Ovary (tissue), 9 donors: ENCODE data around the gene CUBN. TPM values are rescaled to one million over a fixed set of nuclear protein-coding genes. Genes with fewer than 3 reads are reported as not detected.

ENCODE experiments used
- DNase-seq, 5 donors: peaks; one replicate each; pipeline ENCODE4 v3.0.0-alpha.2; 2019 to 2020
- H3K27ac ChIP-seq, 2 donors: fragments of 200-600 bp; one replicate each; pipeline versions ENCODE4 v1.5.1 to v1.8.0; 2019 to 2022
- H3K27me3 ChIP-seq: fragments of 200-600 bp; one replicate; pipeline ENCODE4 v1.8.0; 2022
- H3K36me3 ChIP-seq: fragments of 200-600 bp; sonication (generic); one replicate; pipeline ENCODE4 v1.5.1; 2019
- H3K4me1 ChIP-seq: one replicate; pipeline ENCODE4 v1.8.1; 2013; ENCODE audit warnings: mild to moderate bottlenecking, moderate library complexity; ENCODE audit not compliant: insufficient read depth
- H3K4me3 ChIP-seq: fragments of 200-600 bp; sonication (generic); one replicate; pipeline ENCODE4 v1.5.1; 2017
- H3K9me3 ChIP-seq, 2 donors: fragments of 200-600 bp in 1 of 2; sonication (generic) in 1 of 2; one replicate each; pipeline versions ENCODE4 v1.5.1 to v1.8.1; 2013 to 2019; ENCODE audit warnings: mild to moderate bottlenecking in 1 of 2, moderate library complexity in 1 of 2
- EP300 ChIP-seq: sonication (generic); formaldehyde crosslinking; IDR thresholded peaks from one replicate; pipeline ENCODE4 v1.6.1; 2017; ENCODE audit warnings: antibody characterized with exemption
- POLR2A ChIP-seq: fragments of 450-650 bp; IDR thresholded peaks from one replicate; pipeline ENCODE4 v1.6.1; 2017; ENCODE audit warnings: antibody characterized with exemption, mild to moderate bottlenecking, moderate library complexity
- WGBS, 3 donors: extraction: QIAGEN DNeasy Blood & Tissue Kit in 1 of 3; methylation state at CpG; one replicate each; pipeline versions ENCODE4 v1.1.5 to v1.1.7; 2013 to 2017; 5-methylcytosine and 5-hydroxymethylcytosine counted together
- intact Hi-C, 4 donors: fragments of 100-400 bp; cut with DNase I; formaldehyde crosslinking; loops; one replicate each; pipeline versions ENCODE4 v1.11.0 to v1.15.1; 2022 to 2023
- polyA plus RNA-seq, 2 donors: library from polyadenylated mRNA; stranded (reverse); fragments of 200-250 nt in 1 of 2; fragments of 350-450 nt in 1 of 2; fragmentation: Illumina TruSeq in 1 of 2; extraction: RNeasy Lipid Tissue Mini Kit (QIAGEN cat#74804) in 1 of 2; gene quantifications; one replicate each; pipeline ENCODE4 v1.2.3, GENCODE V29; 2013 to 2014
- total RNA-seq, 7 donors: library from RNA; depleted of rRNA in 2 of 7; stranded (reverse); fragments of >200 nt in 2 of 7; fragmentation: NEBNext Ultra II Directional in 3 of 7; extraction: Animal tissue kit (Norgen Biotek cat#: 25700) in 3 of 7; gene quantifications; one replicate each; pipeline versions ENCODE4 v1.1.0 to v1.2.4, GENCODE V29; 2016 to 2023
- TF ChIP-seq, protein P1 (sequence below), 3 donors: fragments of 450-650 bp in 2 of 3; fragments of 200-600 bp in 1 of 3; IDR thresholded peaks; one replicate each; pipeline versions ENCODE4 v1.5.1 to v1.8.0; 2016 to 2022; ENCODE audit warnings: antibody characterized with exemption in 3 of 3, mild to moderate bottlenecking in 1 of 3
- donor health status: DM: no; HTN: no; CAD: no; lungs with moderate emphysema.
- donor health status: DM: no; HTN: no; CAD: no.
- donor health status: Bipolar disorder and iron deficiency.
- donor health status: DM: yes; HTN: yes; CAD: no.
- donor health status: DM: no; HTN: no; CAD: no.
- donor health status: DM: yes; HTN: yes; CAD: no.

The CUBN gene
- total and polyA plus RNA-seq, 9 donors, result 1.9 to 5.8 (median 4.0) TPM

- intact Hi-C loops, result no loop called here
- TF ChIP-seq POLR2A (no peak), EP300 (no peak)
- TF ChIP-seq, protein P1, sequence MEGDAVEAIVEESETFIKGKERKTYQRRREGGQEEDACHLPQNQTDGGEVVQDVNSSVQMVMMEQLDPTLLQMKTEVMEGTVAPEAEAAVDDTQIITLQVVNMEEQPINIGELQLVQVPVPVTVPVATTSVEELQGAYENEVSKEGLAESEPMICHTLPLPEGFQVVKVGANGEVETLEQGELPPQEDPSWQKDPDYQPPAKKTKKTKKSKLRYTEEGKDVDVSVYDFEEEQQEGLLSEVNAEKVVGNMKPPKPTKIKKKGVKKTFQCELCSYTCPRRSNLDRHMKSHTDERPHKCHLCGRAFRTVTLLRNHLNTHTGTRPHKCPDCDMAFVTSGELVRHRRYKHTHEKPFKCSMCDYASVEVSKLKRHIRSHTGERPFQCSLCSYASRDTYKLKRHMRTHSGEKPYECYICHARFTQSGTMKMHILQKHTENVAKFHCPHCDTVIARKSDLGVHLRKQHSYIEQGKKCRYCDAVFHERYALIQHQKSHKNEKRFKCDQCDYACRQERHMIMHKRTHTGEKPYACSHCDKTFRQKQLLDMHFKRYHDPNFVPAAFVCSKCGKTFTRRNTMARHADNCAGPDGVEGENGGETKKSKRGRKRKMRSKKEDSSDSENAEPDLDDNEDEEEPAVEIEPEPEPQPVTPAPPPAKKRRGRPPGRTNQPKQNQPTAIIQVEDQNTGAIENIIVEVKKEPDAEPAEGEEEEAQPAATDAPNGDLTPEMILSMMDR (IDR thresholded peaks at IDR 0.05), result no peak
- 68 to 87% (median 86%) methylated on average over 3 of the region's 3 CpGs for WGBS, 3 donors
- no peak for DNase-seq
- Histone ChIP-seq H3K9me3 (no peaks in the 10 kb centered on the region), H3K27me3 (no peaks in the 10 kb centered on the region), H3K4me3 (no peak overlapping the region), H3K4me1 (peaks cover 5% of the 10 kb centered on the region), H3K36me3 (no peaks in the 10 kb centered on the region), H3K27ac (no peak overlapping the region)
These were observed 310.2 kb downstream of the CUBN start for GRCh38 chr10:16819436-16819835.

GRCh38 chr10:16819026-16819425 lies 310.6 kb downstream of the CUBN start:
- no peak for DNase-seq
- Histone ChIP-seq H3K4me1 (peaks cover 5% of the 10 kb centered on the region), H3K9me3 (no peaks in the 10 kb centered on the region), H3K27ac (no peak overlapping the region), H3K36me3 (no peaks in the 10 kb centered on the region), H3K27me3 (no peaks in the 10 kb centered on the region), H3K4me3 (no peak overlapping the region)
- 82 to 89% (median 83%) methylated on average over 6 of the region's 6 CpGs for WGBS, 3 donors
- TF ChIP-seq EP300 (no peak), POLR2A (no peak)
- TF ChIP-seq, protein P1 (IDR thresholded peaks at IDR 0.05), result no peak
- intact Hi-C loops, result no loop called here

DNA sequence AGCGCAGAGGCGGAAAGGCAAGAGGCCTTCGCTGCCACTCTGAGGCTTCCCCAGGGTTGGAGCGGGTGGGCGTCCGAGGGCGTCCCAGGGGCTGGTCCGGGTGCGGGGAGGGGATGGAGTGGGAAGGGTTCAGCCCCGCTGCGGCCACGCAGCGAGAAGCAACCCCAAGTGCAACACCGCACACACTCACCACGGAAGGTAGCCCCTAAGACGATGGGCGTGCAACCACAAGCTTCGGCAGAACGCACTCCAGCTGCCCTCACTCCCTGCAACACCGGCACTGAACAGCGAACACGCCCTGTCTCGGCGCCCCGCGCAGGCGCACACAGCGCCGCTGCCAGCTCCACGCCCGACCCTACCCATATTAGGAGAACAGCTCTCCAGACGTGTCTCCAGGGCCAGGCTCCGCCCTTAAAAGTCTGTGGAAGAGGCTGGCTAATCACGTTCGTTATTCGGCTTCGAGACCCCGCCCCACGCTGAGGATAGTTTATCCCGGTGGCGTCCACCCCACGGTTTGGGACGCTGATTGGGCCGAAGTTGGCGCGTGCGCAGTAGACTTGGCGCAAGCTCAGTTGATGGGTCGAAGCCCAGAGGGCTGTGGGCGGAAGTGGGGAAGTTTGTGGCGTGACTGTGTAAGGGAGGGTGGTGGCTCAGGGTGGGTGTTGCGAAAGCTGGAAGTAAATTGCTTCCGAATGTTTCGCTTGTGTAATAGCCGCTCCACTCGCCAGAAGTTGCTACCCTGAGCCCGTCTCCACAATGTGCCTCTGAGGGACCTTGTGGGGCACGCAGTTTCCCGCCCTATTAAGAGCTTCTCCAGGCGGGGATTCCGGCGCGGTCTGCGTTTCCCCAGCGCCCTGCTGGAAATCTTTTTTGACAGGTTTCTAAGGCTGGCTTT lies 312.2 kb downstream of the CUBN start, which contains the start of gene RSU1:
Gene RSU1 (minus strand): TSS at position 300 of the 895 bp plus-strand sequence. CDS start 343 bp downstream, outside the sequence.
- H3K9me3 ChIP-seq, result no peaks in the 10 kb centered on the region
- peak; percentile 72 for TF ChIP-seq EP300
- TF ChIP-seq, protein P1 (IDR thresholded peaks at IDR 0.05), result no peak
- TF ChIP-seq POLR2A, result peak; percentile 89
- H3K27ac ChIP-seq, result peak within 1 kb of the TSS; percentile 4 to 84
- WGBS, 3 donors, result 0 to 1% (median 0%) methylated on average over 56 to 65 of the region's 65 CpGs
- peak; percentile 100 for DNase-seq
- H3K4me1 ChIP-seq, result peaks cover 5% of the 10 kb centered on the region
- peak within 1 kb of the TSS; percentile 91 for H3K4me3 ChIP-seq
- no peaks in the 10 kb centered on the region for H3K36me3 ChIP-seq
- no peaks in the 10 kb centered on the region for H3K27me3 ChIP-seq
- intact Hi-C loops, result no loop called here

- peak overlapping the region in 1 of 2 donors; percentile 71 for H3K27ac ChIP-seq
- H3K4me1 ChIP-seq, result peaks cover 5% of the 10 kb centered on the region
- no peaks in the 10 kb centered on the region for H3K36me3 ChIP-seq
- WGBS, 3 donors, result 2 to 3% (median 2%) methylated on average over 12 of the region's 12 CpGs
- no peak for TF ChIP-seq POLR2A
- TF ChIP-seq EP300, result no peak
- TF ChIP-seq, protein P1 (IDR thresholded peaks at IDR 0.05), result no peak
- H3K9me3 ChIP-seq, result no peaks in the 10 kb centered on the region
- peak overlapping the region; percentile 91 for H3K4me3 ChIP-seq
- no peaks in the 10 kb centered on the region for H3K27me3 ChIP-seq
- no peak for DNase-seq
- intact Hi-C loops, result no loop called here
These were observed 312.8 kb downstream of the CUBN start for GRCh38 chr10:16816830-16817124.
